ENCODE data around the gene AKAP8.
"Not testable (repeated sequence)": the region's sequence is repeated elsewhere in the genome, so short reads cannot be mapped to it uniquely, and the experiment has no call there.

Gene AKAP8

DNA sequence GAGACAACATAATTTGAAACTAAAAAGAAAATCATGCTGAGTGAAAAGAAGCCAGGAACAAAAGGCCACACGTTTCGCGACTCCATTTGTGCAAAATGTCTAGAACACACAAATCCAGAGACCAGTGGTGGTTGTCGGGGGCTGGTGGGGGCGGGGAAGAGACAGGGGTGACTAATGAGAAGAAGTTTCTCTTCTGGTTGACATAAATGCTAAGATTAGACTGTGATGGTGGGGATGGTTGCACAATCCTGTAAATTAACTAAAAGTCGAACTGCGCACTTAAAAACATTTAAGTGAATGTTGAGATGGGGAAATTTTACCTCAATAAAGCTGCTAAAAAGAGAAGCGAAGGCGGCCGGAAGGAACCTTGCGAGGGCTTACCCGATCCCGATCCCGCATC, 7.1 kb downstream of the AKAP8 start:
- no peak for DNase-seq

DNA sequence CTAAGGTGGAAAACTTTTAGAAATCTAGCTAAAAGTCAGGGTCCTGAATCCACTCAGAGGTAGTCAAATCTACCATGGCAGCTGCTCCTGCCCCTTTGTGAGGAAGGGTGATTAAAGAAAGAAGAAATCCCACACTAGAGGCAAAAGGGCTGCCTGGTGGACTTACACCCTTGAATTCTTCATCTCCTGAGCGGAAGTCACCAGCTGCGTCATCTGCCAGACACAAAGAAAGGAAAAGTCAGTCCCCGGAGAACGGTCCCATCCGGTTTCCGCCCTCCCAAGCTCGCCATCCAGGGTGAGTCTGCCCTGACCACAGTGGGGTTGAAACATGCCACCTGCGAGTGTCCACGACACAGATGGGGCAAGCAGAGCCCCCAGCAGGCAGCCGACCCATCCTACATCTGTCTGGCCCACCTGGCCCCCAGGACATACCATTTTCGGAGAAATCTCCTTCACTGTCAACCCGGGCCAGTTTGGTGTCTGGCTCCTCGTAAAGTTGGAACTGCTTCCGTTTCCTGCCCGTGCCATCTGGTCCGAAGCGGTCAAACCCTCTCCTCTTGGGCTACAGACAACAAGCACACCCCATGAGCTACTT, 7.7 kb downstream of the AKAP8 start:
- no peak for DNase-seq

- no peak for DNase-seq
Measured at GRCh38 chr19:15371119-15371518, 8.5 kb downstream of the AKAP8 start.

DNA sequence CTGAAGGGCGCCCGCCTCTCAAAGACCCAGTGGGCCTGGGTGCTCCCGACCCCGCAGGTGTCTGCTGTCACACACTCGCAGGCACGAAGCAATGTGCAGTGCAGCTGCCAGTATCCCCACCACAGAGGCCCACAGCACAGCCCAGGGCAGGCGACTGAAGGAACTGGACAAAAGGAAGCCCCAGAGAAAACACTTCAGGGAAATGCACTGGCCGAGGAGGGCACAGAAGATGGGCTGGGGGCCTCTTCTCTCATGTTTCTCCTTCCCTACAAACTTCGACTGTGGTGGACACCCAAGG, 10.0 kb downstream of the AKAP8 start:
- DNase-seq, result no peak

DNA sequence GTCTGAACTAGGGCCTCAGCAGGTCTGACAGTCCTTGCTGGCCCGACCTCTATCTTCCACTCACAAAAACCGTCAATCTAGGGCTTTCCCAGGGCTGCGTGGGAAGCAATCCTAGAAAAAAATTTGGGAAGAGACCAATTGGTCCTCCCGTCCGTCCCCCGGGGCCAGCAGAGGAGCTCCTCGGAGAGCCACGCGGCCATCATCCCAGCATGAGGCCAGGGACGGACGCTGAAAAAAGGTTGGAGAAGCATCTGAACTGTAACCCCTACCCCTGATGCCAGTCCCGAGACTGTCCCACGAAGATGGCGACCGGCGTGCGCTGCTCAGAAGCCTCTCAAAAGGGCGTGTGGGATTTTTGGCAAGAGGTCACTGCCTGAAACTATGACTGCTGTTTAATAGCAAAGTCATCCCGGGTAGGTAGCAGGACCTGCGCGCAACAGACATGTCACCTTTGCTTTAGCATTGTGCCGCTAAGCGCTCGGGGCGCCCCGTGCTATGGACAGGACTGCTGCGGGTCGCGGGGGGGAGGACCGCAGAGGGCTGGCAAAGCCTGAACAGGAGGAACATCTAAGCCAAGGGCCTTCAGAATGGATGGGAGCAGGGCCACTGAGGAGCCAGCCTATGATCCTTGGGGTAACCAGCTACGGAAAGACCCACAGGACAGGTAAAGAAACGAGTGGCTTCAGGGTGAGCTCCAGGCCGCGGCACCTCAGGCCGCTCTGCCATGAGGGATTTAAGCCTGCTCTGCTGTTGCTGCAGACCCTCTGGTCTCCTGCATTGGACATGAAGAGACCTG, 10.6 kb downstream of the AKAP8 start:
- no peak for DNase-seq

DNA sequence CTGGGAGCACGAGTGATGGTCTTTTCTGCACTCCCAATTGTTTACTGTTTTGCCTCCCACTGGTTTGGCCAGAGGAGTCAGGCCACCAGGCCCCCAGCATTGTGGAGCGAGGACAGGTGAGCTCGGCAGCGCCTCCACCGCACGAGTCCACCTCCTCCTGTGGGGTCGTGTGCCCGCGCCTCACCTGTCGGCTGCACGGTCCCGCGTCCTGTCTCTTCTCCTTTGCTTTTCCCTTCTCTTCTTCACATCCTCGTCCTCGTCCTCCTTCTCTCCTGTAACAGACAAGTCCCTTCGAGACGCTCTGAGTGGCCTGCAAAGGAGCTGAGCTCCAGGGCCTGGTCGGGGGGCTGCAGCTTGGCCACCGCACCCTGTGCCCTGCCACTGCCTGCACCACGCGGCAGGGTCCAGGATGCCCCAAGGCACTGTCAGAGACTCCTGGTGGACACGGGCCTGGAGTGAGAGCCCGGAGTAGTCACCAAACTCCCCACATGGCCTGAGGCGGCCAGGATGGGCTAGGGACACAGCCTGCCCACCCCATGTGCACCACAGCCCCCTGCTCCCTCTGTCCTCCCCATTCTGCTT, 11.4 kb downstream of the AKAP8 start:
- DNase-seq, result no peak

- DNase-seq, result no peak
Measured at GRCh38 chr19:15367439-15367838, 12.1 kb downstream of the AKAP8 start.

- DNase-seq, result no peak
Measured at GRCh38 chr19:15365264-15365663, 14.3 kb downstream of the AKAP8 start.

- not testable (repeated sequence) for DNase-seq
Measured at GRCh38 chr19:15363791-15364190, 15.8 kb downstream of the AKAP8 start.

- DNase-seq, result not testable (repeated sequence)
Measured at GRCh38 chr19:15363048-15363447, 16.5 kb downstream of the AKAP8 start.

- not testable (repeated sequence) for DNase-seq
Measured at GRCh38 chr19:15360015-15360414, 19.6 kb downstream of the AKAP8 start.

DNA sequence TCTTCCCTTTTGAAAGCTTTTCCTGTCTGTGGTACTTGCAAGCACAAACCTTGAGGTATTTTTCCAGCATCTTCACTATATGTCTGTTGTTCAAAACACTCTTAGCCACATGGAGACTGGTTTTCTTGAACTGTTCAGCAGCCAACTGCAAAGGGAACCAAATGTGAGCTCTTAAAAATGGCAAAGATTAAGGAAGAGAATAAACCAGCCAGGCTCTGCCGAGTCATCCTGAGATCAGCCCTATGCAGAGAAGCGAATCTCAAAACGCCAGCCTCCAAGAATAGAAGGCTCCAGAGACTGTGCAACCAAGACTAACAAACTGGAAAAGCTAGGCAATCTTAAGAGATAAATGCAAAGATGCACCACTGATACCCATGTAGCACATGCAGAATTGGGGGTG, 20.7 kb downstream of the AKAP8 start:
- no peak for DNase-seq

GRCh38 chr19:15357906-15358305, 21.7 kb downstream of the AKAP8 start:
- DNase-seq, result no peak

GRCh38 chr19:15354566-15355296, 24.9 kb downstream of the AKAP8 start:
- no peak for DNase-seq

GRCh38 chr19:15353908-15354307, 25.7 kb downstream of the AKAP8 start:
- DNase-seq, result no peak

GRCh38 chr19:15352535-15352934, 27.1 kb downstream of the AKAP8 start:
- DNase-seq, result not testable (repeated sequence)

- DNase-seq, result not testable (repeated sequence)
Measured at GRCh38 chr19:15341328-15341727, 38.3 kb downstream of the AKAP8 start.

GRCh38 chr19:15340086-15340485, 39.5 kb downstream of the AKAP8 start:
- DNase-seq, result no peak

GRCh38 chr19:15337202-15337601, 42.4 kb downstream of the AKAP8 start:
- DNase-seq, result no peak

DNA sequence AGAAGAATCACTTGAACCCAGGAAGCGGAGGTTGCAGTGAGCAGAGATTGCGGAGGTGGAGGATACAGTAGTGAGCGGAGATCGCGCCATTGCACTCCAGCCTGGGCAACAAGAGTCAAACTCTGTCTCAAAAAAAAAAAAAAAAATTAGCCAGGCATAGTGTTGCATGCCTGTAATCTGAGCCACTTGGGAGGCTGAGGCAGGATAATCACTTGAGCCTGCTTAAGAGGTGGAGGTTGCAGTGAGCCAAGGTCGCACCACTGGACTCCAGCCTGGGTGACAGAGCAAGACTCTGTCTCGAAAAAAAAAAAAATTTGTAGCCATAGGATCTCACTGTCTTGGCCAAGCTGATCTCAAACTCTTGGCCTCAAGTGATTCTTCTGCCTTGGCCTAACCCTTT, 43.6 kb downstream of the AKAP8 start:
- DNase-seq, result not testable (repeated sequence)

GRCh38 chr19:15332311-15332996, 47.1 kb downstream of the AKAP8 start, which contains the start of gene BRD4:
TSS of gene BRD4 (minus strand) at chr19:15332539. CDS start at chr19:15273099, 59,440 bp downstream.
- DNase-seq, result peak; percentile 19

- no peak for DNase-seq
Measured at GRCh38 chr19:15331419-15332310, 47.9 kb downstream of the AKAP8 start.

Measured in NCI-H1092 (cell line).